Measurements from ENCODE around the gene SNX10. TPM values are rescaled to one million over a fixed set of nuclear protein-coding genes. Genes with fewer than 3 reads are reported as not detected.
A peak's percentile ranks its signal among the peaks of the same experiment; 100 is the strongest.

Gene SNX10
- total and polyA plus RNA-seq, 2 of the 8 experiments (the other 6 are each of a cell fraction or from before 2014, with no cell fraction given): 4.4 to 9.6 TPM

DNA sequence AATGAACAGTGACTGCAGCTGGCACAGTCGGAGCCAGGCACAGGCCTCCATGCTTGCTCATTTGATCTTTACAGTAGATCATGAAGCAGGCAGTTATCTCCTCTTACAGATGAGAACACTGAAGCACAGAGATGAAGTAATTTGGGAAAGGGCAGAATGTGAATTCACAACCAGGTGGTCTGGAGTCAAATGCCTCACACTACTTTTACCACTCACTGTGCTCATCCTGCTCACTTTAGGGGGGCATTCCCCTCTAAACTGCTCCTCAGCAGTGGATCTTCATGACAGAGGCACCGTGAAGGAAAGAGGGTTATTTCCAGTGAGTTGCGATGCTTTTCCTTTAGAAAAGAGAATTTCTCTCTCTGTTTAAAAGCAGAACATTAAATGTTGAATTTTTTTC is 15.1 kb downstream of the SNX10 start:
- no peak overlapping the region for H3K14ac ChIP-seq (ENCODE audit: insufficient read length)
- POLR2A ChIA-PET (ENCODE audit: partially characterized antibody): interaction anchor here (0.8 kb wide), 1 partner anchor 17 kb away, joined by 3 read pairs; no protein-coding TSS in a partner anchor
- TF ChIP-seq SP4 (IDR thresholded peaks at IDR 0.05; ENCODE audit: low read length) (no peak), RNF2 (IDR thresholded peaks at IDR 0.05; ENCODE audit: borderline replicate concordance, low read depth, low read length, missing control alignments, poor library complexity, severe bottlenecking) (no peak), BACH1 (IDR thresholded peaks at IDR 0.05; ENCODE audit: low read length) (no peak), CREB1 (IDR thresholded peaks at IDR 0.05) (no peak), SIX5 (IDR thresholded peaks at IDR 0.05; ENCODE audit: low read depth, low read length) (no peak), TEAD4 (IDR thresholded peaks at IDR 0.05; ENCODE audit: low read depth, low read length) (no peak), KDM5A (IDR thresholded peaks at IDR 0.05; ENCODE audit: low read length) (no peak), KDM4A (IDR thresholded peaks at IDR 0.05; ENCODE audit: low read depth, low read length, severe bottlenecking) (no peak), SP1 (IDR thresholded peaks at IDR 0.05; ENCODE audit: low read depth, low read length) (no peak)
- TF ChIP-seq, protein P1, sequence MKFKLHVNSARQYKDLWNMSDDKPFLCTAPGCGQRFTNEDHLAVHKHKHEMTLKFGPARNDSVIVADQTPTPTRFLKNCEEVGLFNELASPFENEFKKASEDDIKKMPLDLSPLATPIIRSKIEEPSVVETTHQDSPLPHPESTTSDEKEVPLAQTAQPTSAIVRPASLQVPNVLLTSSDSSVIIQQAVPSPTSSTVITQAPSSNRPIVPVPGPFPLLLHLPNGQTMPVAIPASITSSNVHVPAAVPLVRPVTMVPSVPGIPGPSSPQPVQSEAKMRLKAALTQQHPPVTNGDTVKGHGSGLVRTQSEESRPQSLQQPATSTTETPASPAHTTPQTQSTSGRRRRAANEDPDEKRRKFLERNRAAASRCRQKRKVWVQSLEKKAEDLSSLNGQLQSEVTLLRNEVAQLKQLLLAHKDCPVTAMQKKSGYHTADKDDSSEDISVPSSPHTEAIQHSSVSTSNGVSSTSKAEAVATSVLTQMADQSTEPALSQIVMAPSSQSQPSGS (IDR thresholded peaks at IDR 0.05; ENCODE audit: low read length): no peak

More for the DNA sequence above, 15.1 kb downstream of the SNX10 start:
- Histone ChIP-seq H3K9ac (replicated peaks in 1 of 4; ENCODE audit: extremely low read depth in 1 of 4, low read depth in 3 of 4, low read length in 3 of 4) (peak overlapping the region in 1 of 4 experiments; percentile 10; a peak in 1 of 7 replicates), H3K4me2 (ENCODE audit: insufficient read depth in 1 of 2, low read depth in 2 of 2, low read length in 2 of 2) (no peak overlapping the region), H4K91ac (replicated peaks; ENCODE audit: insufficient read length, low read length) (no peak overlapping the region), H2AFZ (ENCODE audit: low read length) (no peak overlapping the region), H4K20me1 (replicated peaks in 1 of 2; ENCODE audit: control insufficient read depth in 1 of 2, insufficient read depth in 2 of 2, low read length in 2 of 2) (no peaks in the 10 kb centered on the region), H2BK120ac (replicated peaks; ENCODE audit: low read depth, low read length) (no peak overlapping the region), H3K27ac (ENCODE audit: low read depth, low read length) (no peak overlapping the region), H3K4me1 (replicated peaks in 1 of 4; ENCODE audit: control insufficient read depth in 3 of 4, insufficient read depth in 4 of 4, low read length in 3 of 4) (peaks cover 0 to 8% (median 3%) of the 10 kb centered on the region in 4 experiments; a peak in 6 of 7 replicates), H3K9me3 (ENCODE audit: insufficient read depth in 2 of 2, low read depth in 1 of 2, low read length in 1 of 2) (no peaks in the 10 kb centered on the region), H2AK5ac (ENCODE audit: low read depth, low read length) (no peak overlapping the region), H4K8ac (ENCODE audit: extremely low read depth, insufficient read depth, low read length) (no peak overlapping the region), H3K18ac (ENCODE audit: extremely low read depth, low read length) (no peak overlapping the region), H3K4ac (replicated peaks; ENCODE audit: insufficient read length, low read depth, low read length) (no peak overlapping the region), H2BK20ac (ENCODE audit: low read length) (no peak overlapping the region), H3K23me2 (ENCODE audit: low read depth, low read length) (no peaks in the 10 kb centered on the region), H3K36me3 (ENCODE audit: control insufficient read depth in 2 of 4, insufficient read depth in 4 of 4, low read length in 3 of 4) (no peaks in the 10 kb centered on the region), H3K27me3 (replicated peaks in 1 of 4; ENCODE audit: control insufficient read depth in 3 of 4, extremely low read depth in 1 of 4, insufficient read depth in 3 of 4, low read length in 3 of 4) (no peaks in the 10 kb centered on the region), H3K79me1 (ENCODE audit: low read depth, low read length) (no peaks in the 10 kb centered on the region), H3K23ac (ENCODE audit: insufficient read length) (no peak overlapping the region), H3K4me3 (ENCODE audit: extremely low read depth in 1 of 4, insufficient read depth in 2 of 4, low read depth in 3 of 4, low read length in 4 of 4) (no peak overlapping the region), H2BK12ac (ENCODE audit: low read depth, low read length) (no peak overlapping the region), H4K5ac (ENCODE audit: insufficient read length, low read depth, low read length) (no peak overlapping the region), H2BK15ac (ENCODE audit: low read length) (no peak overlapping the region), H3K56ac (replicated peaks; ENCODE audit: insufficient read length, low read depth, low read length) (no peak overlapping the region), H3K79me2 (ENCODE audit: control insufficient read depth in 1 of 2, insufficient read depth in 2 of 2, low read length in 2 of 2) (no peaks in the 10 kb centered on the region), H2BK5ac (ENCODE audit: low read depth, low read length) (no peak overlapping the region)
- CTCF ChIA-PET (ENCODE audit: partially characterized antibody): interaction anchor here (0.9 kb wide), 1 partner anchor 14 kb away, joined by 3 read pairs; no protein-coding TSS in a partner anchor
- WGBS, 2 experiments (ENCODE audit: extremely low coverage in 1 of 2, insufficient coverage in 1 of 2, insufficient read length in 1 of 2, insufficient replicate concordance in 2 of 2, low coverage in 1 of 2, low lambda C conversion rate in 2 of 2, missing lambda C conversion rate in 1 of 2): 79% methylated on average over 3 of the region's 3 CpGs; no CpG with 5 or more reads in 1 of the 2 experiments
- no peak for FAIRE-seq
- DNase-seq (ENCODE audit: low read depth in 1 of 2, low spot score in 2 of 2): no peak

Data from H1 (cell line).